Colon (tissue), 2 donors: ENCODE results near the gene CAMTA1.

Experiments used
- FAIRE-seq: peaks from 2 replicates; lab custom pipeline; 2012; peaks lifted over from hg19 to GRCh38; lab: Jason Lieb, UNC
- donor health status: control.
- donor health status: control.

The CAMTA1 gene

GRCh38 chr1:7388141-7388487, 602.9 kb downstream of the CAMTA1 start:
- FAIRE-seq, result no peak

- no peak for FAIRE-seq
These were observed 603.4 kb downstream of the CAMTA1 start for GRCh38 chr1:7388488-7389185.

GRCh38 chr1:7389201-7389905, 604.1 kb downstream of the CAMTA1 start:
- FAIRE-seq, result no peak

GRCh38 chr1:7389906-7390603, 604.8 kb downstream of the CAMTA1 start:
- FAIRE-seq, result no peak

GRCh38 chr1:7390604-7391000, 605.3 kb downstream of the CAMTA1 start:
- no peak for FAIRE-seq

GRCh38 chr1:7393136-7393535, 607.9 kb downstream of the CAMTA1 start:
- FAIRE-seq, result no peak

GRCh38 chr1:7395251-7395650, 610.0 kb downstream of the CAMTA1 start:
- FAIRE-seq, result no peak

- FAIRE-seq, result no peak
These were observed 613.7 kb downstream of the CAMTA1 start for GRCh38 chr1:7398982-7399381.

GRCh38 chr1:7399514-7400125, 614.4 kb downstream of the CAMTA1 start:
- FAIRE-seq, result no peak

- no peak for FAIRE-seq
These were observed 615.3 kb downstream of the CAMTA1 start for GRCh38 chr1:7400566-7400965.

GRCh38 chr1:7401814-7402547, 616.7 kb downstream of the CAMTA1 start:
- no peak for FAIRE-seq

- no peak for FAIRE-seq
These were observed 617.2 kb downstream of the CAMTA1 start for GRCh38 chr1:7402548-7402850.

GRCh38 chr1:7403265-7404045, 618.2 kb downstream of the CAMTA1 start:
- FAIRE-seq, result no peak

- no peak for FAIRE-seq
These were observed 618.9 kb downstream of the CAMTA1 start for GRCh38 chr1:7404046-7404742.

- FAIRE-seq, result no peak
These were observed 620.7 kb downstream of the CAMTA1 start for GRCh38 chr1:7405844-7406500.

GRCh38 chr1:7406641-7407543, 621.6 kb downstream of the CAMTA1 start:
- no peak for FAIRE-seq

GRCh38 chr1:7407544-7407895, 622.3 kb downstream of the CAMTA1 start:
- no peak for FAIRE-seq

- FAIRE-seq, result no peak
These were observed 622.9 kb downstream of the CAMTA1 start for GRCh38 chr1:7407980-7408770.

GRCh38 chr1:7408771-7409150, 623.5 kb downstream of the CAMTA1 start:
- no peak for FAIRE-seq
